GM12892 (cell line): ENCODE measurements around the gene ADCY1.

Experiments used
- POLR2A ChIP-seq: IDR thresholded peaks from 2 replicates; pipeline ENCODE4 v1.6.1; 2011; ENCODE audit warnings: low read depth, low read length, control low read depth
- POLR2AphosphoS5 ChIP-seq: IDR thresholded peaks from 2 replicates; pipeline ENCODE4 v1.6.1; 2011; ENCODE audit warnings: low read depth, low read length, control low read depth
- TAF1 ChIP-seq: IDR thresholded peaks from 2 replicates; pipeline ENCODE4 v1.6.1; 2011; ENCODE audit warnings: low read depth, mild to moderate bottlenecking, control low read depth, low read length, borderline replicate concordance

- TF ChIP-seq POLR2AphosphoS5 (no peak), POLR2A (no peak), TAF1 (no peak)
Observed at GRCh38 chr7:45606050-45606449, 31.9 kb downstream of the ADCY1 start.
